GM12873 (cell line): ENCODE measurements around the gene JRKL.
A peak's percentile ranks its signal among the peaks of the same experiment; 100 is the strongest.

Experiments
- CTCF ChIP-seq: IDR thresholded peaks from 2 replicates; pipeline ENCODE4 v1.5.1; 2012; ENCODE audit warnings: low read depth, mild to moderate bottlenecking, moderate library complexity, low read length, control low read depth; ENCODE audit not compliant: insufficient read depth; ENCODE audit errors: missing control alignments

Gene JRKL

GRCh38 chr11:96384156-96384555 lies 5.7 kb upstream of the JRKL start:
- TF ChIP-seq CTCF: no peak

GRCh38 chr11:96385187-96385586 lies 4.6 kb upstream of the JRKL start:
- no peak for TF ChIP-seq CTCF

GRCh38 chr11:96388891-96389719 lies 708 bp upstream of the JRKL start:
- TF ChIP-seq CTCF: no peak

GRCh38 chr11:96390488-96390792 lies 627 bp downstream of the JRKL start:
- TF ChIP-seq CTCF: no peak

GRCh38 chr11:96391698-96392307 lies 2.0 kb downstream of the JRKL start:
- TF ChIP-seq CTCF: peak; percentile 12

- TF ChIP-seq CTCF: peak; percentile 70
Observed at GRCh38 chr11:96393753-96394348, 4.0 kb downstream of the JRKL start.

- no peak for TF ChIP-seq CTCF
Observed at GRCh38 chr11:96394773-96395172, 5.0 kb downstream of the JRKL start.
